Measurements from ENCODE around the gene TMEM63C.

Gene TMEM63C

DNA sequence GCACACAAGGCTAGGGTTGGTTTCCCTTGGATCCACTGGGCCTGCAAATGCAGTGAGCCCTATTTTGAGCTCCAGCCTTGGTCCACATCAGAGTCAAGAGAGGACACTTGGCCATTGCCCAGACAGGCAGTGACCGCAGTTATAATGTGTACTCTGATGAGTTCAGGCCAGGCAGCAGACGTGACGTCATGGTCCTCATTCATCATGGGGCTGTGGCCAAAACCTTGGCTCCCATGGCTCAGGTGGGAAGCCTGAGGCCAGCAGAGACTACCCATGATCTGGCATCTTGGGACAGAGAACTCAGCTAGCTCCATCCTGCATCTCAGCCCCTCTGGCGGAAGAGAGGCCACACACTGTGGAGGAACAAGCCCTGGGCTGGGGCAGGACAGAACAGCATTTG is 16.4 kb downstream of the TMEM63C start:
- TF ChIP-seq, protein P1, sequence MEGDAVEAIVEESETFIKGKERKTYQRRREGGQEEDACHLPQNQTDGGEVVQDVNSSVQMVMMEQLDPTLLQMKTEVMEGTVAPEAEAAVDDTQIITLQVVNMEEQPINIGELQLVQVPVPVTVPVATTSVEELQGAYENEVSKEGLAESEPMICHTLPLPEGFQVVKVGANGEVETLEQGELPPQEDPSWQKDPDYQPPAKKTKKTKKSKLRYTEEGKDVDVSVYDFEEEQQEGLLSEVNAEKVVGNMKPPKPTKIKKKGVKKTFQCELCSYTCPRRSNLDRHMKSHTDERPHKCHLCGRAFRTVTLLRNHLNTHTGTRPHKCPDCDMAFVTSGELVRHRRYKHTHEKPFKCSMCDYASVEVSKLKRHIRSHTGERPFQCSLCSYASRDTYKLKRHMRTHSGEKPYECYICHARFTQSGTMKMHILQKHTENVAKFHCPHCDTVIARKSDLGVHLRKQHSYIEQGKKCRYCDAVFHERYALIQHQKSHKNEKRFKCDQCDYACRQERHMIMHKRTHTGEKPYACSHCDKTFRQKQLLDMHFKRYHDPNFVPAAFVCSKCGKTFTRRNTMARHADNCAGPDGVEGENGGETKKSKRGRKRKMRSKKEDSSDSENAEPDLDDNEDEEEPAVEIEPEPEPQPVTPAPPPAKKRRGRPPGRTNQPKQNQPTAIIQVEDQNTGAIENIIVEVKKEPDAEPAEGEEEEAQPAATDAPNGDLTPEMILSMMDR (conservative IDR thresholded peaks at IDR 0.05; ENCODE audit: low read depth, low read length), result no peak
- DNase-seq (ENCODE audit: low read depth), result no peak

DNA sequence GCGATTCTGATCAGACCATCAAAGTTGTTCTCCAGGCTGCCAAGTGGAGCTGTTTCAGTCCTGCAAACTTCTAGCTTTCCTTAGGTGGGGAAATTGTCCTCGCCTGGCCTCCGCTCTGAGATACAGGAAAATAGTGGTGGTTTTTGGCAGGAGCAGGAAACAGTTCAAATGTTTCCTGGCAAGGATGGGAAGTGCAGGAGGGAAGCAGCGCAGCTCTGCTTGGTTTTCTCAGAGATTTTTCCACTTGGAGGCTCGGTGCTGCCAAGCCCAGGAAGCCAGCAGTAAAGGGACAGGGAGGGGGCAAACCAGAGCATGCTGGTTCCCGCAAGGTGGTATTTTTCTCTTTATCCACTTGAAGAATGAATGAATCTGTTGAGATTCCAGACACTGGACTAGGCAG is 17.0 kb downstream of the TMEM63C start:
- TF ChIP-seq, protein P1 (conservative IDR thresholded peaks at IDR 0.05; ENCODE audit: low read depth, low read length), result no peak
- no peak overlapping the region for H3K4me3 ChIP-seq (ENCODE audit: low read depth, low read length)
- no peak for DNase-seq (ENCODE audit: low read depth)

More for the DNA sequence above, 16.4 kb downstream of the TMEM63C start:
- no peak overlapping the region for H3K4me3 ChIP-seq (ENCODE audit: low read depth, low read length)

DNA sequence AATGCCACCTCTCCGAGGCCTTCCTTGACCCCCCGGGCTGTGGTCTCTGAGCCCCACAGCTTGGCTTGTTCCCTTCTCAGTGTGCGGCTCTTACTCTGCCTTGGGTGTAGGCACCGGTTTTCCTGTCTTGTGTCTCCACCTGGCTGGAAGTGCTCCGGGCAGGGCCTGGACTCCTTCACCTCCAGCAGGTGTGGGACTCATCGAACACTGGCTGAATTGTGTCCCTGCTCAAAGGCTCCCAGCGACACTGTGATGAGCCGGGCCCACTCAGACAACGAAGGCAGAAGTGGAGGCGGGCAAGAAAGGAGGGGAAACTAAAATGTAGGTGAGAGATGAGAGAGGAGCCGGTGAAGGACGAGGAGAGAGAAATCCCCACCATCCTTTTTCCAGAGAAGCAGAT is 18.0 kb downstream of the TMEM63C start:
- H3K4me3 ChIP-seq (ENCODE audit: low read depth, low read length), result no peak overlapping the region
- no peak for DNase-seq (ENCODE audit: low read depth)
- TF ChIP-seq, protein P1 (conservative IDR thresholded peaks at IDR 0.05; ENCODE audit: low read depth, low read length), result no peak

DNA sequence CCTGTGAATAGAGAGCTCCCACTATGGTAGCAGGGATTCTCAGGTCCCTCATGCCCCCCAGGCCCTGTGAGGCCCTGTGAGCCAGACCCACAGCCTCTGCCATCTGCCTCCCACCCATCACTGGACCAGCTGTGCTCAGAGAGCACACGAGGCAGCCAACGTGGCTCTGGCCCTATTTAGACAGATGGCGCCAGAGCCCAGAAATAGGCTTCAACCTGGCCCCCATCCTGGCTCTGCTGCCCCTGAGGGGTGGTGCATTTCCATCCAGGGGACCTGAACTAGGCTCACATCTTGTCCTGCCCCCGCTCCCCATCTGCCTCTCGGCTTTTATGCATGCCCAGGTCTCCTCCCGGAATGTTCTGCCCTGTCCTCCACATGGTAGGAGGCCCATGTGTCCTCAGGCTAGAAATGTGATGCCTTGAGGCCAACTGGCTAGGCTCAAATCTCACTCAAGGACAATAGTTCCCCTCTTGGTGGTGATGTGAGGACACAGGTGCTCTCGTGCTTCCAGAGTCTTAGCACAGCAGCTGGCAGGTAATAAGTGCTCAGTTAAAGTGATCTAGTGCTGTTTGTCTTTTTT is 18.9 kb downstream of the TMEM63C start:
- H3K4me3 ChIP-seq (ENCODE audit: low read depth, low read length), result no peak overlapping the region
- TF ChIP-seq, protein P1 (conservative IDR thresholded peaks at IDR 0.05; ENCODE audit: low read depth, low read length), result no peak
- DNase-seq (ENCODE audit: low read depth), result no peak

DNA sequence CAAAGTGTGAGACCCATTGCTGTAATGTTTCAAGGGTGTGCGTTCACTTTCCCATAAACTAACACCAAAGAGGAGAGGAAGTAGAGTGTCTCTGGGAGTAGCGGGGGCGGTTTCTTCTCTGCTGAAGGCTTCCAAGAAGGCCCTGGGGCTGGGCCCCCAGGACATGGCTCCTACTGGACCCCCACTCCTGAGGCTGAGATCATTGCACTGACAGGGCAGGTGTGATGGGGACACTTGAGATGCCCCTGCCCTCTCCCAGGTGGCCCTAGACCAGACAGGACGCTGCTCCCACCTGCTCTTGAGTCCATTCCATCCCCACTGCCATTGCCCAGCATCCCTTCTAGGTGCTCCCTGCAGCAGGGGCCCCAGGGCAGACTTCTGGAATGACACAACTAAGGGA is 20.1 kb downstream of the TMEM63C start:
- no peak overlapping the region for H3K4me3 ChIP-seq (ENCODE audit: low read depth, low read length)
- no peak for DNase-seq (ENCODE audit: low read depth)
- TF ChIP-seq, protein P1 (conservative IDR thresholded peaks at IDR 0.05; ENCODE audit: low read depth, low read length), result no peak

GRCh38 chr14:77203611-77204458 is 22.2 kb downstream of the TMEM63C start:
- TF ChIP-seq, protein P1 (conservative IDR thresholded peaks at IDR 0.05; ENCODE audit: low read depth, low read length), result no peak
- peak; percentile 6 for DNase-seq (ENCODE audit: low read depth)
- no peak overlapping the region for H3K4me3 ChIP-seq (ENCODE audit: low read depth, low read length)

DNA sequence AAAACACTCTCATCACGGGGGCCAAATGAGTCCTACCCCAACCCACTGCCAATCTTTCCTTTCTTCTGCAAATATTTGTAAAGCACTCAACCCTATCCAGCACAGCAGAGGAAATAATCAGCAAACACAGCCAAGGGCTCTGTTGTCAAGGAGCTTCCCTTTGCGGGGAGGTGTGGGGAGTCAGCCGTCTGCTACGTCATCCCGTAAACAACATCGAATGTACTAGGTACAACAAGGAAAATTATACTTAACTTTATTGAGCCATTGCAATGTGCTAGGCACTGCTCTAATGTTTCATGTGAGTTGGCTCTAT is 22.8 kb downstream of the TMEM63C start:
- TF ChIP-seq, protein P1 (conservative IDR thresholded peaks at IDR 0.05; ENCODE audit: low read depth, low read length), result no peak
- no peak for DNase-seq (ENCODE audit: low read depth)

More for the DNA sequence above, 22.8 kb downstream of the TMEM63C start:
- no peak overlapping the region for H3K4me3 ChIP-seq (ENCODE audit: low read depth, low read length)

Measured in choroid plexus epithelial cell (primary cell).